HFF-Myc (cell line): Measurements from ENCODE around the gene NBPF3.
A peak's percentile ranks its signal among the peaks of the same experiment; 100 is the strongest.

Experiments used
- DNase-seq: peaks from one replicate; pipeline ENCODE4 v3.0.0-alpha.2; 2011; ENCODE audit warnings: low read depth; ENCODE audit errors: extremely low read depth
- H3K4me3 ChIP-seq: replicated peaks from 2 replicates; pipeline ENCODE4 v1.5.1; 2011; ENCODE audit warnings: low read depth, mild to moderate bottlenecking, control low read depth, low read length
- CTCF ChIP-seq: IDR thresholded peaks from 2 replicates; pipeline ENCODE4 v1.5.1; 2012; ENCODE audit warnings: mild to moderate bottlenecking, low read depth, low read length, control low read depth; ENCODE audit errors: missing control alignments

Gene NBPF3

GRCh38 chr1:21520899-21521716 lies 81.2 kb downstream of the NBPF3 start:
- TF ChIP-seq CTCF = no peak
- no peak overlapping the region for H3K4me3 ChIP-seq
- peak; percentile 39 for DNase-seq

DNA sequence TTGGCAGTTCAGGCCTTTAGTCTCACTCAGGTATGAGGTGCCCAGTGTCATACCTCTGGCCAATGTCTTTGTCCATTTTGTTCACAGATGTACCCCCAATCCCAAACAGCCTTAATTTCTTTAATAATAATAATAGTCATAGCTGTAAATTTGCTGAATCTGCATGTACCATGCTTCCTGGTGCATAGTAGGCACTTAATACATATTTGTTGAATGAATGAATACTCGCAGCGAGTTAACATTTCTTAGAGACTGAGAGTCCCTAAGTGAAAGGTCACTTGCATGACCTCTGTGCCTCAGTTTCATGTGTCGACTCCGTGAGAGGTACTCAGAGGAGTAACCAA lies 81.8 kb downstream of the NBPF3 start:
- no peak for TF ChIP-seq CTCF
- DNase-seq = no peak
- no peak overlapping the region for H3K4me3 ChIP-seq

DNA sequence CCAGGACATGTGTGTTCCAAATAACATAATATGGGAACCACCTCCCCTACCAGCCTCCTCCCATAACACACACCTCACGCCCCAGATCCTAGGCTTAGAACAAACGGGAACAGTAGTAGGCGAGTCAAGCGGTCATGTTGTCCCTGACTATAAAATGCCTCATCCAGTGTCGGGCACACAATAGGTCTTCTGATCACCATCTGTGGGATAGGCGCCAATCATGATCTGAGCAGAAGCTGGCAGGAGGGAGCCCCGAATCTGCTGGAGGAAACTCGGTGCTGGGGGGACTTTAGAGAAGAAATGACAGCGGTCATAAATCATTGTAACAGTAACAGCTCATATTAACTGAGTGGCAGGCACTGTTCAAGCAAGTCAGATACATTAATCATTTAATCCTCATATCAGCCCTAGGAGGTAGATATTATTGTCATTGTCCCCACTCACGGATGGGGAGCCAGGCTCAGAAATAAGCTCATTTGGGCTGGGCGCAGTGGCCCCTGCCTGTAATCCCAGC lies 82.6 kb downstream of the NBPF3 start:
- H3K4me3 ChIP-seq = no peak overlapping the region
- no peak for TF ChIP-seq CTCF
- DNase-seq = no peak

DNA sequence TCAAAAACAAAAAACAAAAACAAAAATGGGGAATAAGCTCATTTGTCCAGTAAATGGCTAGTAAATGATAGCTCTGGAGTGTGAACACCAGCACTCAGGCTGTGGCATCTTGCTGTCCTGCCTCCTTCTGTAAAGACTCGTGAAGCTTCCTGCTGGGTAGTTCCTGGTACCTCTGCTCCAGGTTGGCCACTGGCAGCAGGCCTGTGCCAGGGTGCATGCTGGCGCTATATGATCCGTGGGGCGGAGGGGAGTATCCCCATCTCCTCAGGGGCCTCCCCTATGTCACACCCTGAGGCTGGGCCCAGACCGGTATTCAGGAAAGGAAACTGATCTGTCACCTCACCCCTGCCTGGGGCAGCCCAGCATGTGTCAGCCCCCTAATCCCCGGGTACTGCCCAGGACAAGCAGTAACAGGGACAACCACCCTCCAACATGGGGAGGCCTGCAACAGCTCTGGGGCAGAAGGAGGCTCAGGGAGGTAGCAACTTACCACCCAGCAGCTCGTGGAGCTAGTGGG lies 83.4 kb downstream of the NBPF3 start:
- H3K4me3 ChIP-seq = no peak overlapping the region

DNA sequence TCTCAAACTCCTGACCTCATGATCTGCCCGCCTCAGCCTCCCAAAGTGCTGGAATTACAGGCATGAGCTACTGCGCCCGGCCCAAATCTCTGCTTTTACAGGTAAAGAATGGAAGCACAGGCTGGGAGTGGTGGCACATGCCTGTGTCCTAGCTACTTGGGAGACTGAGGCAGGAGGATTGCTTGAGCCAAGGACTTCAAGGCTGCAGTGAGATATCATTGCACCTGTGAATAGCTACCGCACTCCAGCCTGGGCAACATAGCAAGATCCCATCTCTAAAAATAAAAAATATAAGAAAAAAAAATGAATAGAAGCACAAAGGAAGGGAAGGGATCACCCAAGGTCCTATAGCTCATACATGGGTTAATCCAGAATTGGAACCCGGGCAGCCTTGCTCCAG lies 84.3 kb downstream of the NBPF3 start:
- H3K4me3 ChIP-seq = no peak overlapping the region
- TF ChIP-seq CTCF = no peak
- DNase-seq = no peak

More for the DNA sequence above, 83.4 kb downstream of the NBPF3 start:
- no peak for TF ChIP-seq CTCF
- DNase-seq = no peak

DNA sequence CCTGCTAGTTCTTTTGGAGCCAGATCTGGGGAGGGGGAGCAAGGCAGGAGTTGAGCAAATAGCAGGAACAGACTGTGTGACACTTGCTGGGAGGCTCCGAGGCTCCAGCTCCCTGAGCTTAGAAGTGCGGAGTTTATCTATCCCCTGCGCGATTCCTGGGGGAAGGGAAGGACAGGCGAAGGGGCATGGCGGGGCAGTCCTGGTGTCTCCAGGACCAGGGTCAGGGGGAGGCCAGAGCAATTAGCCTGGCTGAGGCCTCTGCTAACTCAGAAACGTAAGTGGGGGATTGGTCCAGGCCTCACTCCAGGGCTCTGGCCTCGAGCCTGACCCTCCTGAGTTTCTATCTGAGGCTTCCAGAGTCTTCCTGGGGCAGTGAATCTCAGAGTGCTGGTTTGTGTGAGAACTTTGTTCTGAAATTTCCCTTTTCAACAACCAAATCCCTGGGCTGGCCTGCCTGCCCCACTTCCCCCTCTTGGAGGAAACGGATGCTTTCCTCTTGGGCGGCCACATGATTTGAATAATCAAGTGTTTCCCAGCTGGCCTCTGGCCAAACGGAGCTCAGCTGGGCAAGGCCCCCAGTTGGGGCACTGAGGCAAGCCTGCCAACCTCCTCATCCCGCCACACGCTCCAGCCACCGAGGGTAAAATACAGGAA lies 84.9 kb downstream of the NBPF3 start:
- no peak overlapping the region for H3K4me3 ChIP-seq
- no peak for TF ChIP-seq CTCF
- no peak for DNase-seq
